Activated CD4-positive, alpha-beta T cell treated with anti-CD3 and anti-CD28 coated beads for 1 hour (primary cell): ENCODE results near the gene RANBP17.
"Not testable (repeated sequence)": the region's sequence is repeated elsewhere in the genome, so short reads cannot be mapped to it uniquely, and the experiment has no call there.

Experiments
- DNase-seq: peaks from one replicate; pipeline ENCODE4 v3.0.0-alpha.2; 2020

The RANBP17 gene

GRCh38 chr5:170960567-170960966, 98.7 kb downstream of the RANBP17 start:
- DNase-seq, result no peak

- DNase-seq, result no peak
Observed at GRCh38 chr5:170963521-170963920, 101.7 kb downstream of the RANBP17 start.

GRCh38 chr5:170974461-170974860, 112.6 kb downstream of the RANBP17 start:
- DNase-seq, result no peak

GRCh38 chr5:170980261-170980660, 118.4 kb downstream of the RANBP17 start:
- DNase-seq, result not testable (repeated sequence)

- DNase-seq, result no peak
Observed at GRCh38 chr5:170985486-170985885, 123.7 kb downstream of the RANBP17 start.

GRCh38 chr5:170986598-170986997, 124.8 kb downstream of the RANBP17 start:
- DNase-seq, result no peak

GRCh38 chr5:170993476-170993875, 131.7 kb downstream of the RANBP17 start:
- DNase-seq, result no peak

- no peak for DNase-seq
Observed at GRCh38 chr5:171010086-171010485, 148.3 kb downstream of the RANBP17 start.

- DNase-seq, result no peak
Observed at GRCh38 chr5:171010816-171011215, 149.0 kb downstream of the RANBP17 start.

- DNase-seq, result no peak
Observed at GRCh38 chr5:171023508-171023907, 161.7 kb downstream of the RANBP17 start.

GRCh38 chr5:171024084-171024483, 162.3 kb downstream of the RANBP17 start:
- DNase-seq, result no peak

GRCh38 chr5:171029401-171029800, 167.6 kb downstream of the RANBP17 start:
- DNase-seq, result no peak

GRCh38 chr5:171031977-171032376, 170.2 kb downstream of the RANBP17 start:
- no peak for DNase-seq

- no peak for DNase-seq
Observed at GRCh38 chr5:171032435-171032973, 170.7 kb downstream of the RANBP17 start.

- DNase-seq, result not testable (repeated sequence)
Observed at GRCh38 chr5:171041893-171042292, 180.1 kb downstream of the RANBP17 start.

GRCh38 chr5:171050916-171051315, 189.1 kb downstream of the RANBP17 start:
- DNase-seq, result no peak

GRCh38 chr5:171055875-171056454, 194.1 kb downstream of the RANBP17 start:
- no peak for DNase-seq

GRCh38 chr5:171067540-171068130, 205.8 kb downstream of the RANBP17 start:
- no peak for DNase-seq

- DNase-seq, result no peak
Observed at GRCh38 chr5:171074747-171075146, 212.9 kb downstream of the RANBP17 start.

- DNase-seq, result no peak
Observed at GRCh38 chr5:171080186-171080938, 218.5 kb downstream of the RANBP17 start.

- DNase-seq, result no peak
Observed at GRCh38 chr5:171081319-171081718, 219.5 kb downstream of the RANBP17 start.

GRCh38 chr5:171092194-171092593, 230.4 kb downstream of the RANBP17 start:
- DNase-seq, result no peak

- DNase-seq, result no peak
Observed at GRCh38 chr5:171093598-171093997, 231.8 kb downstream of the RANBP17 start.

GRCh38 chr5:171094356-171094755, 232.5 kb downstream of the RANBP17 start:
- no peak for DNase-seq
